Left lung (tissue), 10 donors: Measurements from ENCODE around the gene CENPW. TPM values are rescaled to one million over a fixed set of nuclear protein-coding genes. Genes with fewer than 3 reads are reported as not detected.

Experiments used
- ATAC-seq: fragments of 200-7000 bp; cut with Tn5 transposase; one replicate; pipeline ENCODE4 v1.9.1; 2020; ENCODE audit warnings: moderate library complexity
- DNase-seq, 4 donors: peaks; one replicate each; pipeline ENCODE4 v3.0.0-alpha.2; 2013 to 2020
- H3K27ac ChIP-seq, 2 donors: fragments of 200-600 bp; sonication (generic) in 1 of 2; one replicate each; pipeline versions ENCODE4 v1.5.0 to v1.8.0; 2020 to 2021
- H3K27me3 ChIP-seq, 2 donors: fragments of 200-600 bp; sonication (generic) in 1 of 2; one replicate each; pipeline versions ENCODE4 v1.5.0 to v1.8.0; 2020 to 2021
- H3K36me3 ChIP-seq, 2 donors: fragments of 200-600 bp; sonication (generic) in 1 of 2; one replicate each; pipeline versions ENCODE4 v1.5.0 to v1.8.0; 2020 to 2021
- H3K4me1 ChIP-seq, 2 donors: fragments of 200-600 bp; one replicate each; pipeline ENCODE4 v1.8.0; 2021
- H3K4me3 ChIP-seq, 2 donors: fragments of 200-600 bp; sonication (generic) in 1 of 2; one replicate each; pipeline versions ENCODE4 v1.5.0 to v1.8.0; 2020 to 2021; ENCODE audit warnings: mild to moderate bottlenecking in 1 of 2
- H3K9me3 ChIP-seq, 2 donors: fragments of 200-600 bp; sonication (generic) in 1 of 2; one replicate each; pipeline versions ENCODE4 v1.5.0 to v1.8.0; 2020 to 2021
- CTCF ChIP-seq, 2 donors: fragments of 200-600 bp; sonication (generic) in 1 of 2; IDR thresholded peaks; one replicate each; pipeline versions ENCODE4 v1.5.0 to v1.8.0; 2021; ENCODE audit warnings: antibody characterized with exemption in 2 of 2
- intact Hi-C, 2 donors: fragments of 100-400 bp; cut with DNase I; formaldehyde crosslinking; loops; one replicate each; pipeline versions ENCODE4 v1.11.2 to v1.14.2; 2022
- polyA plus RNA-seq, 6 donors: library from polyadenylated mRNA; unstranded; fragments of 120-200 nt; gene quantifications; one replicate each; pipeline ENCODE4 v1.2.1, GENCODE V29; 2013; ENCODE audit not compliant: insufficient read length in 6 of 6
- total RNA-seq, 2 donors: library from RNA; stranded (reverse); fragmentation: NEBNext Ultra II Directional; extraction: Animal tissue kit (Norgen Biotek cat#: 25700); gene quantifications; one replicate each; pipeline ENCODE4 v1.2.1, GENCODE V29; 2021
- donor health status: DM: no; HTN: yes; CAD: no.
- donor health status: DM: no; HTN: no; CAD: no.

Gene CENPW
- total and polyA plus RNA-seq, 8 donors: 8.5 to 36.8 (median 22.4) TPM

DNA sequence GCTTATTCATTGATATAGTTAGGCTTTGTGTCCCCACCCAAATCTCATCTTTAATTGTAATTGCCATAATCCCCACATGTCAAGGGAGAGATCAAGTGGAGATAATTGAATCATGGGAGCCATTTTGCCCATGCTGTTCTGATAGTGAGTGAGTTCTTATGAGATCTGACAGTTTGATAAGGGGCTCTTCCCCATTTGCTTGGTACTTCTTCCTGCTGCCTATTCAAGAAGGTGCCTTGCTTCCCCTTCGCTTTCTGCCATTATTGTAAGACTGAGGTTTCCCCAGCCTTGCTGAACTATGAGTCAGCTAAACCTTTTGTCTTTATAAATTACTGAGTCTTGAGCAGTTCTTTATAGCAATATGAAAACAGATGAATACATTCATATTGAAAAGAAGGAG lies 45.6 kb downstream of the CENPW start:
- no peak for DNase-seq
- intact Hi-C loops: no loop called here
- ATAC-seq: no peak

DNA sequence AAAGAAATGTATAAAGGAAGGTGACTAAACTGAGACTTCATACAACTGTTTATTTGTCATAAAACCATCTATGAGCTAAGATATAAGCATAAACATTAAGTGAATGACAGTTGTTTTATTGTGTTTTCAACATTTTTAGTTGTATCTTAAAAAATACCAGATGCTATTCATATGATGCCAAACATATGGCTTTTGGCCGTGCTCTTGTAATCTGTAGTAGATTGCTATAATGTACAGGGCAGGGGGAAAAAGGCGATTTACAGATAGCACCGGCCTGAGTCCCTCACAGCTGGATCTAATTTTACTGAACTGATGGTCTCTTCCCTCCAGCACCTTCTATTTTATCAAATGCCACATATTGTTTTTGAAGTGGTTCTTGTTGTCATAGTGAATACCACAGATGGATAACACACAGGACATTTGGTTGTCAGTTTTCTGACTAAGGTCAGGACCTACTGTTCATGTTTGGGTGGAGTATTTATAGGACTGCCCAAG lies 48.2 kb downstream of the CENPW start:
- H3K9me3 ChIP-seq: peaks cover 0 to 22% of the 10 kb centered on the region in 2 donors
- no peak for ATAC-seq
- H3K27ac ChIP-seq: no peak overlapping the region
- peak in 2 of 4 donors; percentile 15 to 24 for DNase-seq
- intact Hi-C loops: no loop called here
- H3K4me3 ChIP-seq: no peak overlapping the region
- no peaks in the 10 kb centered on the region for H3K4me1 ChIP-seq
- H3K27me3 ChIP-seq: no peaks in the 10 kb centered on the region
- no peaks in the 10 kb centered on the region for H3K36me3 ChIP-seq
- no peak for TF ChIP-seq CTCF (IDR thresholded peaks at IDR 0.05)

More for the DNA sequence above, 45.6 kb downstream of the CENPW start:
- no peak for TF ChIP-seq CTCF (IDR thresholded peaks at IDR 0.05)
- Histone ChIP-seq H3K27me3 (no peaks in the 10 kb centered on the region), H3K27ac (no peak overlapping the region), H3K36me3 (no peaks in the 10 kb centered on the region), H3K4me1 (no peaks in the 10 kb centered on the region), H3K9me3 (peaks cover 0 to 29% of the 10 kb centered on the region in 2 donors), H3K4me3 (no peak overlapping the region)

DNA sequence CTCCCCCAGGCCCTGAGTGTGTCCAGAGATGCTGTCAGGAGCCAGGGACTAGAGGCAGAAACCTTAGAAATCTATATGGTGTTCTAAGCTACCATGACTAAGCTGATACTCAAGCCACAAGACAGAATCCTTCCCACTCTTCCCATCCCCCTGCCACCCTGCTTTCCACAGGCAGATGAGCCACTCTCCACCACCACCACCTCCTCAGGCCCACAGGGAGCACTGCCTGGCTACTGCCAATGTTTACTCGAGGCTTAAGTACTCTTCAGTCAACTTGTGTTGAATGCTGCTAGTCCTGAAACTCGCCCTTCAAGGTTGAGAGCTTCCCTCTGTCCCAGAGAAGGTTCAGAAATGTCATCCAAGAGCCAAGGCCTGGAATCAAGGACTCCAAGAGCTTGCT lies 56.2 kb downstream of the CENPW start:
- ATAC-seq: peak; percentile 92
- intact Hi-C loops: no loop called here

More for the DNA sequence above, 56.2 kb downstream of the CENPW start:
- TF ChIP-seq CTCF (IDR thresholded peaks at IDR 0.05): no peak
- Histone ChIP-seq H3K4me3 (no peak overlapping the region), H3K4me1 (no peaks in the 10 kb centered on the region), H3K36me3 (no peaks in the 10 kb centered on the region), H3K27me3 (no peaks in the 10 kb centered on the region), H3K9me3 (peaks cover 0 to 2% of the 10 kb centered on the region in 2 donors), H3K27ac (no peak overlapping the region)
- peak in 1 of 4 donors; percentile 11 for DNase-seq
